Neural cell (in vitro differentiated cells): ENCODE results near the gene USP7. TPM values are rescaled to one million over a fixed set of nuclear protein-coding genes. Genes with fewer than 3 reads are reported as not detected.

Experiments
- H2AFZ ChIP-seq: fragments of 200-600, 300-800 bp; sonication (generic), shearing (Covaris generic); 2 replicates; pipeline ENCODE4 v1.6.0; 2014; ENCODE audit warnings: low read depth, mild to moderate bottlenecking, antibody characterized with exemption, low read length, moderate library complexity
- H3F3A ChIP-seq: fragments of 200-600 bp; shearing (Covaris generic); 2 replicates; pipeline ENCODE4 v1.6.1; 2016; ENCODE audit warnings: mild to moderate bottlenecking, moderate library complexity, mixed read lengths, antibody characterized with exemption, low read length; ENCODE audit not compliant: insufficient read depth, poor library complexity, severe bottlenecking
- H3K27ac ChIP-seq: fragments of 200-600, 300-800 bp; sonication (generic), shearing (Covaris generic); 2 replicates; pipeline ENCODE4 v1.5.1; 2014; ENCODE audit warnings: mild to moderate bottlenecking, low read length, moderate library complexity
- H3K27me3 ChIP-seq: fragments of 300-800, 200-600 bp; sonication (generic), shearing (Covaris generic); 2 replicates; pipeline ENCODE4 v1.6.0; 2014; ENCODE audit warnings: mild to moderate bottlenecking, low read depth, low read length, moderate library complexity; ENCODE audit not compliant: insufficient read depth
- H3K36me3 ChIP-seq: fragments of 300-800, 200-600 bp; sonication (generic), shearing (Covaris generic); 2 replicates; pipeline ENCODE4 v1.5.1; 2014; ENCODE audit warnings: mild to moderate bottlenecking, antibody characterized with exemption, low read length, moderate library complexity; ENCODE audit not compliant: insufficient read depth
- H3K4me2 ChIP-seq: fragments of 300-800, 200-600 bp; sonication (generic), shearing (Covaris generic); 2 replicates; pipeline ENCODE4 v1.6.0; 2014; ENCODE audit warnings: mild to moderate bottlenecking, low read length
- H3K4me3 ChIP-seq: fragments of 300-800, 200-600 bp; sonication (generic), shearing (Covaris generic); 2 replicates; pipeline ENCODE4 v1.5.1; 2014; ENCODE audit warnings: mild to moderate bottlenecking, low read length, moderate library complexity
- H3K79me2 ChIP-seq: fragments of 200-600 bp; shearing (Covaris generic); replicated peaks from 2 replicates; pipeline ENCODE4 v1.6.0; 2014; ENCODE audit warnings: mild to moderate bottlenecking, low read length, moderate library complexity; ENCODE audit not compliant: insufficient read depth
- H3K9ac ChIP-seq: fragments of 300-800, 200-600 bp; sonication (generic), shearing (Covaris generic); 2 replicates; pipeline ENCODE4 v1.6.1; 2016; ENCODE audit warnings: mild to moderate bottlenecking, low read length, mixed read lengths
- H3K9me2 ChIP-seq: fragments of 200-600 bp; shearing (Covaris generic); 2 replicates; pipeline ENCODE4 v1.6.1; 2016; ENCODE audit warnings: mild to moderate bottlenecking, low read length, mixed read lengths; ENCODE audit not compliant: insufficient read depth
- H3K9me3 ChIP-seq: fragments of 200-600, 300-800 bp; sonication (generic), shearing (Covaris generic); 2 replicates; pipeline ENCODE4 v1.6.1; 2016; ENCODE audit warnings: mild to moderate bottlenecking, mixed run types, low read length, moderate library complexity, mixed read lengths
- H4K20me1 ChIP-seq: fragments of 200-600 bp; shearing (Covaris generic); 2 replicates; pipeline ENCODE4 v1.6.1; 2016; ENCODE audit warnings: mild to moderate bottlenecking, mixed run types; ENCODE audit not compliant: insufficient read depth
- EP300 ChIP-seq: fragments of 450-650 bp; conservative IDR thresholded peaks from 2 replicates; pipeline ENCODE4 v1.6.1; 2014; ENCODE audit warnings: antibody characterized with exemption, mild to moderate bottlenecking, moderate library complexity; ENCODE audit not compliant: poor library complexity, severe bottlenecking
- EZH2 ChIP-seq: fragments of 200-600, 300-800 bp; shearing (Covaris generic), sonication (generic); IDR thresholded peaks from 2 replicates; pipeline ENCODE4 v1.6.1; 2014; ENCODE audit warnings: antibody characterized with exemption, low read length, borderline replicate concordance, mild to moderate bottlenecking; ENCODE audit not compliant: insufficient read depth, poor library complexity, severe bottlenecking
- MXI1 ChIP-seq: fragments of 450-650 bp; conservative IDR thresholded peaks from 2 replicates; pipeline ENCODE4 v1.6.1; 2014; ENCODE audit warnings: antibody characterized with exemption, mild to moderate bottlenecking; ENCODE audit not compliant: poor library complexity, severe bottlenecking
- POLR2AphosphoS5 ChIP-seq: IDR thresholded peaks from 2 replicates; pipeline ENCODE4 v1.6.1; 2012
- RAD21 ChIP-seq: fragments of 450-650 bp; conservative IDR thresholded peaks from 2 replicates; pipeline ENCODE4 v1.6.1; 2014; ENCODE audit warnings: antibody characterized with exemption, mild to moderate bottlenecking, moderate library complexity
- REST ChIP-seq: IDR thresholded peaks from 2 replicates; pipeline ENCODE4 v1.6.1; 2012; ENCODE audit warnings: borderline replicate concordance
- SMC3 ChIP-seq: fragments of 450-650 bp; conservative IDR thresholded peaks from 2 replicates; pipeline ENCODE4 v1.6.1; 2014; ENCODE audit warnings: antibody characterized with exemption, mild to moderate bottlenecking, moderate library complexity; ENCODE audit not compliant: poor library complexity
- TAF1 ChIP-seq: IDR thresholded peaks from 2 replicates; pipeline ENCODE4 v1.6.1; 2012; ENCODE audit warnings: low read depth
- polyA plus RNA-seq: library from polyadenylated mRNA; depleted of rRNA; stranded (reverse); fragments of >200 nt; gene quantifications from 2 replicates; pipeline ENCODE4 v1.2.3, GENCODE V29; 2014
- TF ChIP-seq, protein P1 (sequence below): fragments of 450-650 bp; IDR thresholded peaks from 2 replicates; pipeline ENCODE4 v1.5.1; 2014; ENCODE audit warnings: antibody characterized with exemption, mild to moderate bottlenecking, moderate library complexity; ENCODE audit not compliant: poor library complexity, severe bottlenecking

The USP7 gene
- polyA plus RNA-seq, 1 donor from 2014 or later, result 52.5 TPM

DNA sequence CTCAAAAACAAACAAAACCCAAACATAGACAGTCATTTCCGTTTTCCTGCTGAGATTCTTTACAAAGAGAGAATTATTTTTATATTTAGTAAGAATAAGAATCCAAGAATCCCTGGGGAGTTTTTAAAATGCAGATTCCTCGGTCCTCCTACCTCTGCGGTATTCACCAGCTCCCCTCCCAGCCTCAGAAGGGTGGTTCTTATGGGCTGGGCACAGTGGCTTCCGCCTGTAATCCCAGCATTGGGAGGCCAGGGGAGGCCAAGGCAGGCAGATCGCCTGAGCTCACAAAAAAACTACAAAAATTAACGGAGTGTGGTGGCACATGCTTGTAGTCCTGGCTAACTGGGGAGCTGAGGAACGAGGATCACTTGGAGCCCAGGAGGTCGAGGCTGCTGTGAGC, 26.7 kb upstream of the USP7 start:
- Histone ChIP-seq H3K79me2 (no peaks in the 10 kb centered on the region), H3K9me3 (no peaks in the 10 kb centered on the region), H3K27me3 (no peaks in the 10 kb centered on the region), H3K36me3 (no peaks in the 10 kb centered on the region), H3K9ac (no peak overlapping the region), H3K4me2 (no peak overlapping the region), H2AFZ (no peak overlapping the region), H3K9me2 (no peaks in the 10 kb centered on the region), H3K4me3 (no peak overlapping the region), H3K27ac (no peak overlapping the region), H3F3A (no peaks in the 10 kb centered on the region), H4K20me1 (no peaks in the 10 kb centered on the region)
- TF ChIP-seq EZH2, result no peak
- TF ChIP-seq, protein P1, sequence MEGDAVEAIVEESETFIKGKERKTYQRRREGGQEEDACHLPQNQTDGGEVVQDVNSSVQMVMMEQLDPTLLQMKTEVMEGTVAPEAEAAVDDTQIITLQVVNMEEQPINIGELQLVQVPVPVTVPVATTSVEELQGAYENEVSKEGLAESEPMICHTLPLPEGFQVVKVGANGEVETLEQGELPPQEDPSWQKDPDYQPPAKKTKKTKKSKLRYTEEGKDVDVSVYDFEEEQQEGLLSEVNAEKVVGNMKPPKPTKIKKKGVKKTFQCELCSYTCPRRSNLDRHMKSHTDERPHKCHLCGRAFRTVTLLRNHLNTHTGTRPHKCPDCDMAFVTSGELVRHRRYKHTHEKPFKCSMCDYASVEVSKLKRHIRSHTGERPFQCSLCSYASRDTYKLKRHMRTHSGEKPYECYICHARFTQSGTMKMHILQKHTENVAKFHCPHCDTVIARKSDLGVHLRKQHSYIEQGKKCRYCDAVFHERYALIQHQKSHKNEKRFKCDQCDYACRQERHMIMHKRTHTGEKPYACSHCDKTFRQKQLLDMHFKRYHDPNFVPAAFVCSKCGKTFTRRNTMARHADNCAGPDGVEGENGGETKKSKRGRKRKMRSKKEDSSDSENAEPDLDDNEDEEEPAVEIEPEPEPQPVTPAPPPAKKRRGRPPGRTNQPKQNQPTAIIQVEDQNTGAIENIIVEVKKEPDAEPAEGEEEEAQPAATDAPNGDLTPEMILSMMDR, result no peak
- TF ChIP-seq MXI1, result no peak
- TF ChIP-seq SMC3, result no peak
- no peak for TF ChIP-seq POLR2AphosphoS5
- no peak for TF ChIP-seq RAD21

DNA sequence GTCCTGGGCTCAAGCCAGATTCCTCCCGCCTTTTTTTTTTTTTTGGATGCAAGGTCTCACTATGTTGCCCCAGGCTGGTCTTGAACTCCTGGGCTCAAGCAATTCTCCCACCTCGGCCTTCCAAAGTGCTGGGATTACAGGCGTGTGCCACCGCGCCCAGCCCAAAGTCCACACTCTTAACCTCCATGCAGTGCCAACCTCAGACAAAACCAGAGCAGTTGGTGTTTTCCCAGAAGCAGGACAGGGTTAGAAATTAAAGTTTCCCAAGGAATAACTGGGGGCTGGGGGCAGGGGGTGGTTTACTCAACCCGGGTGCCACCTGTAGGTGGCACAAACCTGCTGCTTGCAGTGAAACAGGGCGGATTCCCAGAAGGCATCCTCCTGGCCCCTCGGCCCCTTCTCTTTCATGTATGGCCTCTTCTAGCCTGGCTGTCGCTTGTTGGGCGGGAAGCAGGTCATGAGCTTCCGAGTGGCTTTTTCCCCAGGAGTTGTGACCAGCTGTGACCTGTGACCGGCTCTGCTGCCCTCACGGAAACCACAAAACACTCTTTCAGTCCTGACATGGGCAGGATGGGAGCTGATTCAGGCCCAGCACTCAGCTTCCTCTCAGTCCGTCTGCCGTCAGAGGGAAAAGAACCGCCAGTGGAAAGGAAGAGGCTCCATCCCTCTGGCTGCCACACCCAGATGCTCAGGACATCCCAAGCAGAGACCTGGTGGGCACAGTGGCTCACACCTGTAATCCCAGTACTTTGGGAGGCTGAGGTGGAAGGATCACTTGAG, 25.6 kb upstream of the USP7 start:
- no peaks in the 10 kb centered on the region for H3K27me3 ChIP-seq
- TF ChIP-seq POLR2AphosphoS5 (no peak), TAF1 (no peak), MXI1 (no peak), EZH2 (no peak), SMC3 (no peak), REST (no peak), EP300 (no peak), RAD21 (no peak)
- TF ChIP-seq, protein P1, result no peak
- H3K36me3 ChIP-seq, result no peaks in the 10 kb centered on the region

More for the DNA sequence above, 25.6 kb upstream of the USP7 start:
- Histone ChIP-seq H3K79me2 (no peaks in the 10 kb centered on the region), H3K9me2 (no peaks in the 10 kb centered on the region), H4K20me1 (no peaks in the 10 kb centered on the region), H3F3A (no peaks in the 10 kb centered on the region), H3K9me3 (no peaks in the 10 kb centered on the region), H3K9ac (no peak overlapping the region), H3K4me2 (no peak overlapping the region), H2AFZ (no peak overlapping the region), H3K27ac (no peak overlapping the region), H3K4me3 (no peak overlapping the region)
